Fibroblast of peridontal ligament (primary cell): Measurements from ENCODE around the gene NEAT1.
"Not testable (repeated sequence)": the region's sequence is repeated elsewhere in the genome, so short reads cannot be mapped to it uniquely, and the experiment has no call there.

Experiments
- DNase-seq: peaks from one replicate; pipeline ENCODE4 v3.0.0-alpha.2; 2010; ENCODE audit errors: extremely low read depth

The NEAT1 gene

DNA sequence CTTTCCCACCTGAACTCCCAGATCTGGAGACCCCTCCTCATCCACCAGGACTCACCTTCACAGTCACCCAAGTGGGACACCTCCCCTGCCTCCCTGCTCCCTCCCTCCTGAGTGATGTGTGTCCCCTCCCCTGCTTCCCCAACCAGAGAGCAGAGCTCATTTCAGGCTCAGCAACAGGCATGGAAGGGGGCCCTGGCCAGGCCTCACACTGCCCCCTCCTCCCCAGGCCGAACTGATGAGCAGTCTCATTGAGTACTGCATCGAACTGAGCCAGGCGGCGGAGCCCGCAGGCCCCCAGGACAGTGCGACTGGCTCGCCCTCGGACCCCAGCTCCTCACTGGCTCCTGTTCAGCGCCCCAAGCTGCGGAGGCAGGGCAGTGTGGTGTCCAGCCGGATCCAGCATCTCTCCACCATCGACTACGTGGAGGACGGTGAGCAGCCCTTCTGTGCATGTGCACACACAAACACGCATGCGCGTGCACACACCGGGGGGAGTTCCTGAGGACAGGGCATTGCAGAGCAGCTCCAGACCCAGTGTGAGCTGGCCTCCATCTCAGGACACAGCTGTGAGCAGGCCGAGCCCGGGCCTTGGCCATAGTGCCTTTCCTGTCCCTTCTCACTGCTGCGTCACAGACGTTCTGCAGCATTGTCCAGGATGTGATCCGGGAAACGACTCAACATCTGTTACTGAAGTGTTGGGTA is 17.8 kb upstream of the NEAT1 start:
- no peak for DNase-seq

DNA sequence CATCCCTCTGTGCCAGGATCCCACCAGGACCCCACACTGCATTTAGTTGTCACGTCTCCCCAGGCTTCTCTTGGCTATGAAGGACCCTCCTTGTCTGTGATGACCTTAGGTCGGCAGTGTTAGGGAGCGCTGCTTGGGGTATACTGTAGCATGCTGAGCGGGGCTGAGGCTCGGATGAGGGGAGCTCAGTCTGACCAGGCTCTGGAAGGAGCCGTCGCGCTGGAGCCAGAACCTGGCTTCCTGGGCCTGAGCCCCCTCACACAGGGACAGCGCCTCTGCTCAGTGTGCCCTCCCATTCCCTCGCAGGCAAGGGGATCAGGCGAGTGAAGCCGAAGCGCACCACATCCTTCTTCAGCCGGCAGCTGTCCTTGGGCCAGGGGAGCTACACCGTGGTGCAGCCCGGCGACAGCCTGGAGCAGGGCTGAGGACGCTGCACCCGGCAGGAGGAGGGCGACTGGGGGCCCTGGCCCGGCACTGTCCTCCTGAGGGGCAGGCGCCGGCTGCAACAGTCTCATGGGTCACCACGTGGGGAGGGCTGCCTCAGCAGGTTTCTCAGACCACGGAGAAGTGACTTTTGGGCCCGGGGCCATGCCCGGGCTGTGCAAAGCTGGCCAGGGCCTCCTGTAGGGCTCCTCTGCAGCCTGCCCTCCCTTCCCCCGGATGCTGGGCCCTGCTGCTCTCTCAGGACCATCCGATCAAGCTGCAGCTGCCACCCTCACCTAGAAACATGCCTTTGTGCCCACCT is 11.5 kb upstream of the NEAT1 start:
- DNase-seq, result no peak

- no peak for DNase-seq
These were observed 10.9 kb upstream of the NEAT1 start for GRCh38 chr11:65411681-65412070.

GRCh38 chr11:65412271-65413076 is 10.1 kb upstream of the NEAT1 start:
- no peak for DNase-seq

- DNase-seq, result not testable (repeated sequence)
These were observed 9.4 kb upstream of the NEAT1 start for GRCh38 chr11:65413077-65413664.

DNA sequence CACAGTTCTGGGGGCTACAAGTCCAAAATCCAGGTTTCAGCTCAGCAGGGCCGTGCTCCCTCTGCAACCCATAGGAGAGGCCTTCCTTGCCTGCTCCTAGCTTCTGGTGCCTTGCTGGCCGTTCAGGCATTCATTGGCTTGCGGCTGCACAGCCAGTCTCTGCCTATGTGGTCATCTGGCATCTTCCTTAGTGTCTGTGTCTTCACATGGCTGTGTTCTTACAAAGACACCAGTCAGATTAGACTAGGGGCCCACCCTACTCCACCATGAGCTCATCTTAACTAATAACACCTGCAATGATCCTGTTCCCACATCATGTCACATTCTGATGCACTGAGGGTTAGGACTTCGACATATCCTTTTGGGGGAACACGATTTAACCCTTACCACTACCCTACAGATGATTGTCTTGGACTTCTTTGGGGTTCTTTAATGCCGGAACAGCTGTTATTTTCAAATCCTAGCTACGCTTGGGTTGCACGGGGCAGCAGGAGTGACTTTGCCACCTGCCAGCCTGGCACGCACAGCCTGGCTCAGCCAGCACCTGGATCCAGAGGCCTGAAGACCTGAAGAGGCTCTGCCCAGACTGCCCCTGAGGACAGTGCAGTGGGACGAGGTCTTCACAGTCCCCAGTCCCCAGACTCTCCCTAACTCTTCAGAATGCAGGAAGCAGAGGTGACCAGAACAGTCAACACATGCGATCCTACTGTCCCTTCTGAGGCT is 7.7 kb upstream of the NEAT1 start:
- peak; percentile 33 for DNase-seq

DNA sequence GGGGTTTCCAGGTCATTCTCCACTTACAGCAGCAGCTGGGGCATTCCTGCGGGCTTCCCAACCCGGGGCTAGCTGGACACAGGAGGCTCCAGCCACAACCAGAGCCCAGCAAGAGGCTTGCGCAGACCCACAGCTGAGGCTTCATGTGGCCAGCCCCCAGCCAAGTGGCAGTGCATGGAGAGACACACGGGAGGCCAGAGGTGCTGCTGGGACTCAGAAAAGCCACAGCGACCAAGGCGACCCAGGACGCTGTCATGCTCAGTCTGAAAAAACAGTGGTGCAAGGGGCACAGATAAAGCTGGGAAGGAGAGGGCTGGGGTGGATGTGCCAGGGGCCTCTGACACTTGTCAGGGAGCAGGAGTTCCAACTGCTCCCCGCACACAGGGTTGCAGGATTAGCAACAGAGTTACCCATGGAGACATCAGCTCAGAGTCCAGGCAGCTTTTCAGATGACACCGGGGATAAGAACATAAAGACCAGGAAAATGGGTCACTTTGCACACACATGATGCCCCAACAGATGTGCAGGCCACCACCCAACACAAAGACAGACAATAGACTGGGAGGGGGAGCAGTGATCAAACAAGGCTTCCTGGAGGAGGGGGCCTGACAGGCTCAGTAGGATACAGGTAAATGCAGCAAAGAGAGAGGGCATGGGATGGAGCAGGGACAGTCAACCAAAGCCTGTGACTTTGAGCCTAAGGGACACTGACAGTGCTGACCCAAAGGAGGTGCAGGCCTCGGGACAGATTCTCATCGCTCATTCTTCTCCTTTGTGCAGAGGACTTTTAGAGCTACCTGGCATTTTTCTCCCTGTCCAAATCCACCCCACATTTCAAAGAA is 6.9 kb upstream of the NEAT1 start:
- DNase-seq, result no peak

DNA sequence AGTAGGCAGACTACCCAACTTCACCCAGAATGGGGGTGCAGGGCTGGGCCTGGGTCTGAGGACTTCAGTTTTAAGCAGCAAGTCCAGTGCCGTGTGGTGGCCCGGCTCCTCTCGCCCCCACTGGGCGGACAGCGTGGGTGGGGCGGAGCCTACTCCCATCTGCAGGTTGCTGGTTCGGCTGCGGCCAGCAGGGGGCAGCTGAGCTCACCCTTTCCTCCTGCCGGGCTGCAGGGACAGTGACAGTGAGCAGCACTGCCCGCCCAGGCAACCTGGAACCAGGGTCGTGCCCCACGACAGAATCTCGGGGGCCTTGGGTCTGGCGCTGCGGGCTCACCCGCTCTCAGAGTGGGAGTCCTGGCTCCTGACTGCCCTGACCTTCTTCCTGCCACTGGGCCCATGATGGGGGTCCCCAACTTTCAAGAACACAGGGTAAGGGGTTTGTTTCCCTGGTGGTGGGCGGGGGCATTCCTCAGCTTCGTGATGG is 6.2 kb upstream of the NEAT1 start:
- DNase-seq, result peak; percentile 72

GRCh38 chr11:65416841-65417701 is 5.5 kb upstream of the NEAT1 start:
- DNase-seq, result peak; percentile 10

- DNase-seq, result peak; percentile 25
These were observed 4.7 kb upstream of the NEAT1 start for GRCh38 chr11:65417702-65418430.

- DNase-seq, result no peak
These were observed 4.2 kb upstream of the NEAT1 start for GRCh38 chr11:65418431-65418680.

GRCh38 chr11:65418681-65419459 is 3.7 kb upstream of the NEAT1 start:
- peak; percentile 93 for DNase-seq

DNA sequence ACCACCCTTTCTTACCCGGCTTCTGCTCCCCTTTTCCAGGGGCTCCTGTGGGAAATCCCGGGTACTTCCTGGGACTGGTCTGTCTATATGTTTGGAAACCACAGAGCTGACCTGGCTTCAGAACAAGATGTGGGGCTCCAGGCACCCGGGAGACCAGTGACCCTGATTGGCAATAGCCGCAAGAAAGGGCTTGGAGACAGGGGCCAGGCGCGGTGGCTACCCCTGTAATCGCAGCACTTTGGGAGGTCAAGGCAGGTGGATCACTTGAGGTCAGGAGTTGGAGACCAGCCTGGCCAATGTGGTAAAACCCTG is 3.2 kb upstream of the NEAT1 start:
- no peak for DNase-seq

DNA sequence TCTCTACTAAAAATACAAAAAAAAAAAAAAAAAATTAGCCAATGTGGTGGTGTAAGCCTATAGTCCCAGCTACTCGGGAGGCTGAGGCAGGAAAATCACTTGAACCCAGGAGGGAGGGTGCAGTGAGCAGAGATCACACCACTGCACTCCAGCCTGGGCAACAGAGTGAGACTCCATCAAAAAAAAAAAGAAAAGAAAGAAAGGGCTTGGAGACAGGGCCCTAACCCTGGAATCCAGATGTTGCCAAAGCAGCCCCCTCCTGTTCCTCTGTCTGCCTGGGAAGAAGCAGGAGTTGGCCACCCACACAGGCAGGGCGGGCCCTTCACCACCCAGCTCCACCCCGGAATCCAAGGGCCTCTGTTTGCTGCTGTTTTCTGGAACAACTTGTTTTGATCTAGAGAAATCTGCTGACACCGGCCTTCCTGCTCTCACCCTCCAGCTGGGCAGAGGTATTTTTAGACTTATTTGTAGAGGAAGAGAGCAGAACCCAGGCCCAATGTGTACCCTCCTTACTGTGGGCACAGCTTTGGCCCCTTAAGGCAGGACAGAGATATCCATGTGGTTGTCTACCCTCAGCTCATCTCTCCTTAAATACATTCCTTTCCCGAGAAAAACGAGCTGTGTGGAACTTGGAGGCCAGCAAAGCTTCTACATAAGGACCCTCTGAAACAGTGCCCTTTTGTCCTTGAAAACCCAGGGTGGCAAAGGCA is 2.7 kb upstream of the NEAT1 start:
- peak; percentile 94 for DNase-seq

- no peak for DNase-seq
These were observed 2.1 kb upstream of the NEAT1 start for GRCh38 chr11:65420506-65420905.

- peak; percentile 100 for DNase-seq
These were observed 1.4 kb upstream of the NEAT1 start for GRCh38 chr11:65420979-65421793.
